Measurements from ENCODE around the gene THBS4. TPM values are rescaled to one million over a fixed set of nuclear protein-coding genes. Genes with fewer than 3 reads are reported as not detected.

Gene THBS4
- total RNA-seq, 2 donors from 2014 or later, result 0.79 to 8.2 TPM

GRCh38 chr5:80070338-80071056, 35.3 kb downstream of the THBS4 start:
- DNase-seq, result no peak
- intact Hi-C loops (cut with DNase I, micrococcal nuclease), result no loop called here
- no peak for ATAC-seq

DNA sequence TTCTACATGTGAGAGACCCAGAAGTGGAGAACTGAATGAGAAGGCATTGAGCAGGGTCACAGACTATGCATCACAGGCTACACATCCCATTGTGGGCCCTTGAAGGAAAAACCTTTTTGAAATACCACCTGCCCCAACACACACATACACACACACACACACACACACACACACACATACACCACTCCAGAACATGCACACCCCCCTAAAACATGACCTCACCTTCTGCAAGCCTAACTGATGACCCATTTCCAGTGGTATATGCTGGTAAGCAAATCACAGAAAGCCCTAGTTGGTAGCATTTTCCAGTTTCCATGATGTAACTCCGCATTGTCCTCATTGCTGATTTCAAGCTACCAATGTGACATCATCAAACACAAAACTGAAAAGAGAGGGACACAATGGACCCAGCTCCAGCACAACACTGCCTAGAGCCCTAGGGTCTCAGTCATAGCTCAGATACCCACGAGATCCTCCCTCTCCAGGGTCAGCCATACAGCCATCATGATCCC, 36.4 kb downstream of the THBS4 start:
- intact Hi-C loops (cut with DNase I, micrococcal nuclease), result no loop called here

GRCh38 chr5:80072103-80073073, 37.2 kb downstream of the THBS4 start:
- DNase-seq, result no peak
- intact Hi-C loops (cut with DNase I, micrococcal nuclease), result no loop called here
- no peak for ATAC-seq

More for the DNA sequence above, 36.4 kb downstream of the THBS4 start:
- DNase-seq (no peak), ATAC-seq (no peak)

DNA sequence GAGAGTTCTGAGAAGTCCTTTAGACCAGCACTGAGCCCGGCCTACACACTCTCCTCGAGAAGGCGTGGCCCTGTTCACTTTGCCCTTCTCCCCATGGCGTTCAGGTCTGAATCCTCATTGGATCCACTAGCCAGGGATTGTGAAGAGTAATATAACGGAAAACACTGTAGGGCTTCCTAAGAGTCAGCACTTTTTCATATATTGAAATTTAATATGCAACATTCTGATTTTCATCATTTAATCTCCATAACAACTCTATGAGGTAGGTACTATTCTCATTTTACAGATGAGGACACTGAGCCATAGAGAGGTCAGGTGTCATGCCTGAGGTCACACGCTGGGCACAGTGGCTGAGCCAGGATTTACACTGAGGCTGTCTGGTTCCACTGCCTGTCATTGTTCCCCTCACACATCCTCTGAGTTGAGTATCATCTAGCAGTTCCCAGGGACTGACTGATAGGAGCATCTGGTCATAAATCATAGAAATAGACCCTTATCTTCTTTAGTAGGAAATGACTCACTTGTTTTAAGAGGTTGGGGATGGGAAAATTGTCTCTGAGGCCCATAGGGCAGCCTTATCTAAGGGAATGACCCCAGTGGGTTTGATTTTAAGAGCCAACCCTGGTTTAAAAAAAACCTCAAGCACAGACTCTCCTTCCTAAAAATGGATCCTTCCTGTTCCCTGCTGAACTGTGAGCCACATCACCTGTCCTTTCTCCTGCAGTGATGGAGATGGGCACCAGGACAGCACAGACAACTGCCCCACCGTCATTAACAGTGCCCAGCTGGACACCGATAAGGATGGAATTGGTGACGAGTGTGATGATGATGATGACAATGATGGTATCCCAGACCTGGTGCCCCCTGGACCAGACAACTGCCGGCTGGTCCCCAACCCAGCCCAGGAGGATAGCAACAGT, 41.2 kb downstream of the THBS4 start:
- intact Hi-C loops (cut with DNase I, micrococcal nuclease), result no loop called here
- ATAC-seq (no peak), DNase-seq (no peak)

DNA sequence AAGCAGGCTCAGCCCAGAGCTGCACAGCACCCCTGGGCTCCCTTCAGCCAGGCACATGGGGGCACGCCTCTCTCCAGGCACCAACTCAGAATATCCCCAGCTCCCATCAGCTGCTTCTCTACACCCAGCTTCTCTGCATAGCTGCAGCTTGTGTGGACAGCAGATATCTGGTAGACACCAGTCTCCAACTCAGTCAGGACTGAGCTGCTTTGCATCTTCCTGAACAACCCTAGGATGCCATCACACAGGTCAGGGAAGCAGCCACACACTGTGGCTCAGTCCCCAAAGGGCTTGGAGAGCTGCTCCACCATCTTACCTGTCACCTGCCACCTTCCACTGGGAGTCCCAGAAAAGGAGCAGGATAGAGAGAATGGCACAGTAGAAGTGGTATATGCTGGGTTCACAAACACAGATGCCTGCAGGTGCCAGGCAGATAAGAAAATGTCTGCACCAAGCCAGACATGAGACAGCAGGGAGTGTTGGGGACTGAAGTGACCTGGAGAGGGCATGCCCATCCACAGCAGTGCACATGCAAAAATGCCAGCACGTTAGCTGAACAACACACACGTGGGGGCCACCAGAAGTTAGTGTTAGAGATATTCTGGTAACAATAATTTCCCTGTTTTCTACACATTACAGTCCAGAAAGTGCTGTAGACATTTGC, 42.0 kb downstream of the THBS4 start:
- intact Hi-C loops (cut with DNase I, micrococcal nuclease), result no loop called here
- DNase-seq (no peak), ATAC-seq (no peak)

GRCh38 chr5:80078921-80079320, 43.8 kb downstream of the THBS4 start:
- intact Hi-C loops (cut with DNase I, micrococcal nuclease), result no loop called here
- DNase-seq (no peak), ATAC-seq (no peak)

- ATAC-seq (no peak), DNase-seq (no peak)
- intact Hi-C loops (cut with DNase I, micrococcal nuclease), result loop anchor here in 1 of 2 donors (10.0 kb wide), 1 partner anchor 517 kb away; no protein-coding TSS in a partner anchor
Observed at GRCh38 chr5:80082281-80082680, 47.1 kb downstream of the THBS4 start.

DNA sequence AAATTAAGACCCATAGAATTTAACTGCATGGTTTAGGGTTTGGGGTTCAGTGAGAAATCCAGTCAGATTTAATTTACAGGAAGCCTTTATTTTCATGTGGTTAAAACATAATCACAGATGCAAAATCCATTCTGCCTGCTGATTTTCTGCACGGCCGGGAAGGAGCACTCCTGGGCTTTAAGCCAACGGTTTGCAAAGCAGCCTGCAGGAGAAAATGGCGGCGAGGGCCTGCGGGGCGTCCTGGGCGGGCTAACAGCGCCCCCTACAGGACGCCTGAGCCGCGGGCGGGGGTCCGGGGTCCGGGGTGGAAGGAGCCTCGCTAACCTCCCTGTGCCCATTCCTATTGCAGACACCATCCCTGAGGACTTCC, 47.6 kb downstream of the THBS4 start:
- intact Hi-C loops (cut with DNase I, micrococcal nuclease), result loop anchor here in 1 of 2 donors (10.0 kb wide), 1 partner anchor 518 kb away; no protein-coding TSS in a partner anchor
- peak; percentile 33 to 42 for DNase-seq
- ATAC-seq, result peak; percentile 66

GRCh38 chr5:80083101-80083890, 48.1 kb downstream of the THBS4 start:
- intact Hi-C loops (cut with DNase I, micrococcal nuclease), result loop anchor here in 1 of 2 donors (10.0 kb wide), 1 partner anchor 518 kb away; no protein-coding TSS in a partner anchor
- ATAC-seq, result peak; percentile 77
- no peak for DNase-seq

- DNase-seq, result no peak
- intact Hi-C loops (cut with DNase I, micrococcal nuclease), result no loop called here
- no peak for ATAC-seq
Observed at GRCh38 chr5:80090884-80091166, 55.7 kb downstream of the THBS4 start.

DNA sequence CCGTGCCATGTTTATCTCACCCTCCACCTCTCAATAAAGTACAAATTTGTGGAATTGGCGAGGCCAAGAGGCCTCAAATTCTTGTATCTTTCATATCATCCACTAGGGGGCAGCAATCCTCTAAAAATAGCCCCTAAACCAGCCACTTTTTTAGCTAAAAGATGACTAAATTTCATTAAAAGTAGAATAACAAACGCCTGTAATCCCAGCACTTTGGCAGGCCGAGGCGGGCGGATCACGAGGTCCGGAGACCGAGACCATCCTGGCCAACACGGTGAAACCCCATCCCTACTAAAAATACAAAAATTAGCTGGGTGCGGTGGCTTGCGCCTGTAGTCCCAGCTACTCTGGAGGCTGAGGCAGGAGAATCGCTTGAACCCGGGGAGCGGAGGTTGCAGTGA, 56.6 kb downstream of the THBS4 start:
- ATAC-seq (peak; percentile 67), DNase-seq (peak in 1 of 2 donors; percentile 15)
- intact Hi-C loops (cut with DNase I, micrococcal nuclease), result loop anchor here in 1 of 2 donors (2.0 kb wide), 1 partner anchor 215 kb away; no protein-coding TSS in a partner anchor

DNA sequence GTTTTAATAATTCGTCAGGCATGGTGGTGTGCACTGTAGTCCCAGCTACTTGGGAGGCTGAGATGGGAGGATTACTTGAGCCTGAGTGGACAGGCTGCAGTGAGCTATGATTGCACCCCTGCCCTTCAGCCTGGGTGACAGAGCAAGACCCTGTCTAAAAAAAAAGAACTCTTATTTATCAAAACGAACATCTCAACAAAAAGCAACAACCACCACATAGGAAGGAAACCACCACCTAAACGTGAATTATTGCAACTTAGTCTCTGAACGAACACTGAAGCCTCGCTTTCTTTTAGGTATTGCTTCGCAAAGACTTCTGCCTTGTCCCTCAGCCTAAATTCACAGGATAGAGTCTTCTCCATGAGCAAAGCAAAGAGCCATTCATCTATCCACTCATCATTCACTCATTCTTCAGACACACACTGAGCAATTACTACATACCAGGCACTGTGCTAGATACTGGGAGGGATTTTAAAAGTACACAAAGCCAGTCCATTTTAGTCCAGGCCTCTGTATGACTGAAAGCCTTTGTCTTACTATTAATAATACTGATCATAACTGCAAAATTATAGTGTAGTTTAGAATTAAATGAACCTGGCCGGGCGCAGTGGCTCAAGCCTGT, 57.4 kb downstream of the THBS4 start:
- intact Hi-C loops (cut with DNase I, micrococcal nuclease), result loop anchor here in 1 of 2 donors (2.0 kb wide), 1 partner anchor 214 kb away; no protein-coding TSS in a partner anchor
- ATAC-seq, result no peak
- no peak for DNase-seq

GRCh38 chr5:80093796-80094195, 58.6 kb downstream of the THBS4 start:
- intact Hi-C loops (cut with DNase I, micrococcal nuclease), result loop anchor here in 1 of 2 donors (2.0 kb wide), 1 partner anchor 213 kb away; no protein-coding TSS in a partner anchor
- ATAC-seq (no peak), DNase-seq (no peak)

- DNase-seq (no peak), ATAC-seq (no peak)
- intact Hi-C loops (cut with DNase I, micrococcal nuclease), result no loop called here
Observed at GRCh38 chr5:80094236-80094738, 59.1 kb downstream of the THBS4 start.

GRCh38 chr5:80097451-80097850, 62.3 kb downstream of the THBS4 start:
- no peak for ATAC-seq
- intact Hi-C loops (cut with DNase I, micrococcal nuclease), result no loop called here
- no peak for DNase-seq

DNA sequence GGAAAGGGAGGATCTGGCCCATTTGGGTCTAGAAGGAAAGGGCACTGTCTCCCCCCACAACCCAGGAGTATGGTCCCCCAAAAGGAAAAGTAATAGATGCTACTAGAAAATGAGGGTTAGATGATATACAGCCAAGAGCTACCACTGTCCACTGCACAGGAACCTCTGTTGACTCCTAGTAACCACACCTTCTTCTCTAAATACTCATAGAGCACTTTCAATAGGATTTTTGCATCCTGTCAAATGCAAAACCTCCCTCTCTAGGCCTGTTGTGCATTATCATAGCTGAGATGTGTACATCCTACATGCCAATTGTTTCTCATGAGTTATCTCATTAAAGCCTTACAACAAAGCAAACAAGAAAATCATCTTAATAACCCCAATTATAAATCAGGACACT, 66.8 kb downstream of the THBS4 start:
- intact Hi-C loops (cut with DNase I, micrococcal nuclease), result no loop called here
- no peak for DNase-seq
- no peak for ATAC-seq

GRCh38 chr5:80103371-80103770, 68.2 kb downstream of the THBS4 start:
- intact Hi-C loops (cut with DNase I, micrococcal nuclease), result no loop called here
- no peak for DNase-seq
- no peak for ATAC-seq

All from left colon (tissue), 2 donors.